ENCODE measurements around the gene IMMP1L. TPM values are rescaled to one million over a fixed set of nuclear protein-coding genes. Genes with fewer than 3 reads are reported as not detected.

IMMP1L gene
- total RNA-seq, 1 donor from 2014 or later = 56.7 TPM

- no peaks in the 10 kb centered on the region for H3K27me3 Mint-ChIP-seq
These were observed 95.1 kb downstream of the IMMP1L start for GRCh38 chr11:31414338-31414737.

GRCh38 chr11:31412946-31413345 lies 96.5 kb downstream of the IMMP1L start:
- no peak for TF ChIP-seq CTCF (IDR thresholded peaks at IDR 0.05; ENCODE audit: unreplicated experiment)
- Mint-ChIP-seq H3K4me3 (ENCODE audit: low read depth) (no peak overlapping the region), H3K27me3 (no peaks in the 10 kb centered on the region), H3K9me3 (ENCODE audit: low read depth) (peaks cover 5% of the 10 kb centered on the region), H3K27ac (no peak overlapping the region), H3K4me1 (ENCODE audit: low read depth) (no peaks in the 10 kb centered on the region), H3K36me3 (ENCODE audit: insufficient read depth) (peaks cover 14% of the 10 kb centered on the region)
- no peak for DNase-seq (ENCODE audit: low spot score, unreplicated experiment)

More at GRCh38 chr11:31414338-31414737, 95.1 kb downstream of the IMMP1L start:
- H3K4me1 Mint-ChIP-seq (ENCODE audit: low read depth) = no peaks in the 10 kb centered on the region
- no peak overlapping the region for H3K27ac Mint-ChIP-seq
- H3K9me3 Mint-ChIP-seq (ENCODE audit: low read depth) = peaks cover 5% of the 10 kb centered on the region
- peaks cover 14% of the 10 kb centered on the region for H3K36me3 Mint-ChIP-seq (ENCODE audit: insufficient read depth)
- TF ChIP-seq CTCF (IDR thresholded peaks at IDR 0.05; ENCODE audit: unreplicated experiment) = no peak
- no peak for DNase-seq (ENCODE audit: low spot score, unreplicated experiment)
- no peak overlapping the region for H3K4me3 Mint-ChIP-seq (ENCODE audit: low read depth)

GRCh38 chr11:31408201-31408600 lies 101.2 kb downstream of the IMMP1L start:
- Mint-ChIP-seq H3K9me3 (ENCODE audit: low read depth) (peaks cover 5% of the 10 kb centered on the region), H3K36me3 (ENCODE audit: insufficient read depth) (peaks cover 10% of the 10 kb centered on the region), H3K27ac (no peak overlapping the region), H3K4me3 (ENCODE audit: low read depth) (no peak overlapping the region), H3K27me3 (no peaks in the 10 kb centered on the region), H3K4me1 (ENCODE audit: low read depth) (no peaks in the 10 kb centered on the region)
- no peak for DNase-seq (ENCODE audit: low spot score, unreplicated experiment)
- no peak for TF ChIP-seq CTCF (IDR thresholded peaks at IDR 0.05; ENCODE audit: unreplicated experiment)

GRCh38 chr11:31404614-31405013 lies 104.8 kb downstream of the IMMP1L start:
- Mint-ChIP-seq H3K9me3 (ENCODE audit: low read depth) (peaks cover 4% of the 10 kb centered on the region), H3K27me3 (no peaks in the 10 kb centered on the region), H3K4me3 (ENCODE audit: low read depth) (no peak overlapping the region), H3K27ac (no peak overlapping the region), H3K4me1 (ENCODE audit: low read depth) (no peaks in the 10 kb centered on the region), H3K36me3 (ENCODE audit: insufficient read depth) (peaks cover 19% of the 10 kb centered on the region)
- TF ChIP-seq CTCF (IDR thresholded peaks at IDR 0.05; ENCODE audit: unreplicated experiment) = no peak
- no peak for DNase-seq (ENCODE audit: low spot score, unreplicated experiment)

- Mint-ChIP-seq H3K4me3 (ENCODE audit: low read depth) (no peak overlapping the region), H3K9me3 (ENCODE audit: low read depth) (peaks cover 10% of the 10 kb centered on the region), H3K27me3 (no peaks in the 10 kb centered on the region), H3K4me1 (ENCODE audit: low read depth) (no peaks in the 10 kb centered on the region), H3K36me3 (ENCODE audit: insufficient read depth) (peaks cover 24% of the 10 kb centered on the region), H3K27ac (no peak overlapping the region)
- peak; percentile 72 for TF ChIP-seq CTCF (IDR thresholded peaks at IDR 0.05; ENCODE audit: unreplicated experiment)
- no peak for DNase-seq (ENCODE audit: low spot score, unreplicated experiment)
These were observed 112.1 kb downstream of the IMMP1L start for GRCh38 chr11:31397239-31397834.

Data from progenitor cell of endocrine pancreas (in vitro differentiated cells).